ENCODE results near the gene GSC2. TPM values are rescaled to one million over a fixed set of nuclear protein-coding genes. Genes with fewer than 3 reads are reported as not detected.

Gene GSC2
- total RNA-seq, 1 donor from 2014 or later, result not detected

DNA sequence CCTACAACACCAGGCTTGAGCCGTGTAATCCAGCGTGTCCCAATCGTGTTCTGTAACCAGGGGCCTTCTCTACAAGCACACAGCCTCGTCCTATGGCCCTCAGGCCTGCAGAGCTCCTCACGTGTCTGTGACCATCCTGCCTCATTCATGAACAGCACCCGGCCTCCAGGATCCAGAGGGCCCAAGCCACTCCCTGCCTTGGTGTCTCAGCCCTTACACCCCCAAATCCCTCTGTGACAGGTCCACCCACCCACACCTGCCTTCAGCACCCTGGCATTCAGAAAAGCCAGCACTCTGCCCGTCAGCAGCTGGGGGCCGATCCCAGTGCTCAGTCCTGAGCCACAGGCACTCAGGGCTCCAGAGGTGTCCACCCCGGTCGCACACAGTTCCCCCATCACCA lies 13.2 kb downstream of the GSC2 start:
- no peak for DNase-seq (ENCODE audit: extremely low read depth, low read depth, low spot score)

DNA sequence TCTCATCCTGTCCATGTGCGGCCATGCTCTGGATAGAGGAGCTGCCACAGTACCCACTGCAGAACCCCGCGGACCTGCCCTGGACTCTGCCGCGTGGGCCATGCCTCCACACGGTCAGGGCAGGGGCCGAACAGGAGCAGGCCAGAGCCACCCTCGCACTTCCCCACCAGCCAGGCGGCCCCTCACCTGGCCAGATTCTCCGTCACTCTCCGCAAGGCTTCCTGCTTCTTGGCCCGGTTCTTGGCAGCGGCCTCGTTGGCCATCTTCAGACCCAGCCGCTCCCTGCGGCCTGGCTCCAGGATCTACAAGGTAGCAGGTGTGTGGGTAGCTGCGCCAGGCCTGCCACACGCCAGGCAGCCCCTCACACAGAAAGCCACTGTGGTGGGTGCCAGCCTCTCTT lies 15.2 kb downstream of the GSC2 start:
- DNase-seq (ENCODE audit: extremely low read depth, low read depth, low spot score), result no peak

DNA sequence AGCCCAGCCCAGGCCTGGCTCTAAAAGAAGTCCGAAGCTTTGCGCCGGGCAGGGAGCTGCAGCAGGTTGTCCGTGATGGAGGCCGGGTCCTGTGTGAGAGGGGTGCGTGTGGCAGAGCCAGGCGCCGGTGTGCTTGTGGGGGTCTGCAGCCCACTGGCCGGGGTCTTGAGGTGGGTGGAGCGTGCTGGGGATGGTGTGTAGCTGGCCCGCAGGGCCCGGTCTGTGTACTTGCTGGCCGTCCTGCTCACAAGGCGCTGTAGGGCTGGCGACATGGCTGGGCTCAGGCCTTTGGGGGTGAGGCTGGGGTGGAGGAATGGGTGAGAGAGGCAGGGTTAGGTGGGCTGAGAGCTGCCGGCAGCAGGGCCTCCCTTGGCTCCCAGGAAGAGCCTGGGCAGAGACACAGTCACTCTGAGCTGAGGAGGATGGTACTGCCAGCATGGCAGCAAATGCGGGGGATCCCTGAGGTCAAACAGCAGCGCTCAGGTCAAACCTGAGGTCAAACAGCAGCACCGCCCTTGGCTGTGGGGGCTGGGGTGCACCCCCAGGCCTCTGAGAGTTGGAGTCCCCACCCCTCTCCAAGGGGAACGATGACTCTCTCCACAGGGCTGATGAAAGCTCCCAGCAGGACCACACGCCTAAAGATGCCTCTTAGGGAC lies 15.8 kb downstream of the GSC2 start:
- DNase-seq (ENCODE audit: extremely low read depth, low read depth, low spot score), result no peak

DNA sequence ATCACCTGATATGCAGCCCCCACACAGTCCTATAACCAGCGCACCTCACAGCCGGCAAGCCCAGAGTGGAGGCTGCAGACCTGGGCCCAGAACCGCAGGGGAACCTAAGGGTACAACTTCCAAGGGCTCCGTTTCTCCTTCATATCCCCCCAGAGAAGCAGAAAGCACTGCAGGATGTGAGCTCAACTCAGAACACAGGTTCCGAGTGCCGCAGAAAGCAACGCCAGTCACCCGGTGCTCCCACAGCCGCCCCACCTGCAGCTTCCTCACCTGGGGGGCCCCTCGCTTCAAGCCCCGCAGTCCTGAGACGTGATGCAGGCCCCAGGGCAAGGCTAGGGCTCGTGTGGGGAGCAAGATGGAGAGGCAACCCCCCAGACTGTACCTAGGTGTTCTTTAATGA lies 16.5 kb downstream of the GSC2 start:
- no peak for DNase-seq (ENCODE audit: extremely low read depth, low read depth, low spot score)

DNA sequence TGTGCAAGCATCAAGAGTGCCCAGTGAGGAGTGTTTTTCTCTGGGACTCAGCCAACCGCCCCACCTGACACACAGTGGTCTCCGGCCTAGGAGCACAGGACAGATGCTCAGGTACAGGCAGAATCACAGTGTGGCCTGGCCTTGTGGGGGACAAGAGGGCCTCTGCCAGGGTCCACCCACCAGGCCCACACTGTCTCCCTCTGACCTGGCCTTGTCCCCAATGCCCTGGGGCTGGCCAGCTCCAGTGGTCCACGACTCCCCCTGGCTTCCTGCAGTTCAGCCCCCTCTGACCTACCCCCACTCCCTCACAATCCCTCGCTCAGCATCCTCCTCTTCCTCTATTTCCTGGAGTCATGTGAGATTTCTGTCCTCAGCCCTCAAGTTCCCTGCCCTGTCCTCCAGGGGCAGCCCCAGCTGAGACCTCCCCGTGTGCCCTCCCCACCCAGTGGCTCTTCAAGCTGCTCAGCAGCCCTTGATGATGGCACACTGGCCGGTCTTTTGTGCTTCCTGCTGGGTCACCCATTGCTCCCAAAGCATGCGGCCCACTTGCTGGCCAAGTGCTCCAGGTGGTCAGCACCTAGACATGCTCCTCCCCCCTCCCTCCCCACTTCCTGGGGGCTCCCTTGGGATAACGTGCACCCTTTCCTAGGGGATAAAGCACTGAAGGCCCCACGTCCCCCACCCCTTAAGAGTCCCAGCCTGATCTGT lies 17.2 kb downstream of the GSC2 start:
- DNase-seq (ENCODE audit: extremely low read depth, low read depth, low spot score), result no peak

DNA sequence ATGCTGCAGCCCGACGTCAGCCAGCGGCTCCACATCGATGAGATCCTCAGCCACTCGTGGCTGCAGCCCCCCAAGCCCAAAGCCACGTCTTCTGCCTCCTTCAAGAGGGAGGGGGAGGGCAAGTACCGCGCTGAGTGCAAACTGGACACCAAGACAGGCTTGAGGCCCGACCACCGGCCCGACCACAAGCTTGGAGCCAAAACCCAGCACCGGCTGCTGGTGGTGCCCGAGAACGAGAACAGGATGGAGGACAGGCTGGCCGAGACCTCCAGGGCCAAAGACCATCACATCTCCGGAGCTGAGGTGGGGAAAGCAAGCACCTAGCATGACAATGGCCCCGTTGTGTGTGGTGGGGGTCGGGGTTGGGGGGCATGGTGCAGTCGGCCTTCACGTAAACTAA lies 17.9 kb downstream of the GSC2 start:
- no peak for DNase-seq (ENCODE audit: extremely low read depth, low read depth, low spot score)

DNA sequence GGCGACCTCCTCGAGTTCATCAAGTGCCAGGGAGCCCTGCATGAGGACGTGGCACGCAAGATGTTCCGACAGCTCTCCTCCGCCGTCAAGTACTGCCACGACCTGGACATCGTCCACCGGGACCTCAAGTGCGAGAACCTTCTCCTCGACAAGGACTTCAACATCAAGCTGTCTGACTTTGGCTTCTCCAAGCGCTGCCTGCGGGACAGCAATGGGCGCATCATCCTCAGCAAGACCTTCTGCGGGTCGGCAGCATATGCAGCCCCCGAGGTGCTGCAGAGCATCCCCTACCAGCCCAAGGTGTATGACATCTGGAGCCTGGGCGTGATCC lies 18.4 kb downstream of the GSC2 start:
- DNase-seq (ENCODE audit: extremely low read depth, low read depth, low spot score), result no peak

DNA sequence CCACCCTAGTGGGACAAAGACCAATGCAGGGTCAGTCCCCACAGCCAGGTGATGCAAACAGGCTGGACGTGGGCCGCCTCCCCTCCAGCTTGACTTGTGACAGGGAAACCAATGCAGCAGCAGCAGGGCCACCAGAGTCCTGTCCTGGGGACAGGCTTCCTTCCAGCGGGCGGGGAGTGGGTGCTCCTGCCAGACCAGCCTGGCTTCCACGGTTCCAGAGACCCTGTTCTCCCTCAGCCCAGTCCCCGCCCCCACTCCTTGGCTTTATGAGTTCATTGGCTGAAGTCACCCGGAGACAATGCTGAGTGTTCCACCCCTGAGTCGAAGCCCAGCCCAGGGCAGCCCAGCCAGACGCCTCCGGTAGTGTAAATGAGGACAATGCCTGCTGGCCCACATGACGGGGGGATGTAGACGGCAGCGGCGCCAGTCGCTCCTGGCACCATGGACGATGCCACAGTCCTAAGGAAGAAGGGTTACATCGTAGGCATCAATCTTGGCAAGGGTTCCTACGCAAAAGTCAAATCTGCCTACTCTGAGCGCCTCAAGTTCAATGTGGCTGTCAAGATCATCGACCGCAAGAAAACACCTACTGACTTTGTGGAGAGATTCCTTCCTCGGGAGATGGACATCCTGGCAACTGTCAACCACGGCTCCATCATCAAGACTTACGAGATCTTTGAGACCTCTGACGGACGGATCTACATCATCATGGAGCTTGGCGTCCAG lies 19.0 kb downstream of the GSC2 start, which contains the start of gene TSSK2:
TSSK2 (plus strand) TSS at position 350 of the 726 bp plus-strand sequence; CDS start at position 442, 92 bp downstream.
- no peak for DNase-seq (ENCODE audit: extremely low read depth, low read depth, low spot score)

DNA sequence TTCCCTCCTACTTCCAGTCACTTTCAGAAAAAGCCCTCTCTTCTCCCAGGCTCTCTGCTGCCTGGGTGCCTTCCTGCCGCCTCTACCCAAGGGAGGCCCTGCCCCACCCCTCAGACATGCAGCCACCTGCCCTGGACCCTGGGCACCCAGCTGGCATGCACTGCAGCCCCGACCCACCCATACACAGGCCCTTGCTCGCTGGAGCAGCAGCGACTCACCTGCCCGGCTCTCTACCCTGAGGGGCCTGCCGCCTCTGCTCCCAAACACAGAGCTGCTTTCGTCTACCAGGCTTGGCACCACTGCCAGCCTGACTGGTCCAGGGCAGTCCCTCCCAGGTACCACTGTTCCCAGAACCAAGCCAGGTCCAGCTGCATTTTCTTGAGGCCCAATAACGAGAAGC lies 20.2 kb downstream of the GSC2 start:
- DNase-seq (ENCODE audit: extremely low read depth, low read depth, low spot score), result no peak

DNA sequence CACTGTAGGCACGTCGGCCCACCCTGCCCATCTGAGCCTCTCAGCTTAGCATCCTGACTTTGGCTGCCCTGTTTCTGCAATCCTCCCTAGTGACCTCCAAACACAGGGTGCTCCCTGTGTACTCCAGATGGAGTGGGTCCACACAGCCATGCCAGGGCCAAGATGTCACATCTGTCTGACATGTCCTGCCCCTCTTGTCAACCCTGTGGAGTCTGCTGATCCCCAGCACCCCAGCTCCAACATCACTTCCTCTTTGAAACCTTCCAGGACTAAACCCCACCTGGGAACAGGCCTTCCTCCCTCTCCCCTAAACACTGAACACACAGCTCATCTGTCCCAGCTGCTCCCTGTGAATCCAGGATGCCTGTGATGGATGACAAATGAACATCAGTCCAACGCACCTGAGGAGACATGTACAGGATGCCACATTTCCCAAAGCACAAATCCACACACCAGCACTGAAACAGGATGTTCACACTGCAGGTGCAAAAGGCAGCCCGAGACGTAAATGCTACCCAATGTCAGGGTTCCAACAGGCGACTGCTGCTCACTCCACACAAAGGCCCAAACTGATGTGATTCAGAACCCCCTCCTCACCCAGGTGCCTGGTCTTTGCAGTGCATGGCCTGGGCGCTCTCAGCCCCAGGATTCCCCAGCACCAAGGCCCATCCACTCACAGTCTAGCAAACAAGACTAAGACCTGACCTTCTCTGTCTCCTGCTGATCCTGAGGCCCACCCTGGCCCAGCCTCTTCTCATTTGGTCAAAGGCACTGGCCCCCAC lies 21.0 kb downstream of the GSC2 start:
- DNase-seq (ENCODE audit: extremely low read depth, low read depth, low spot score), result no peak

DNA sequence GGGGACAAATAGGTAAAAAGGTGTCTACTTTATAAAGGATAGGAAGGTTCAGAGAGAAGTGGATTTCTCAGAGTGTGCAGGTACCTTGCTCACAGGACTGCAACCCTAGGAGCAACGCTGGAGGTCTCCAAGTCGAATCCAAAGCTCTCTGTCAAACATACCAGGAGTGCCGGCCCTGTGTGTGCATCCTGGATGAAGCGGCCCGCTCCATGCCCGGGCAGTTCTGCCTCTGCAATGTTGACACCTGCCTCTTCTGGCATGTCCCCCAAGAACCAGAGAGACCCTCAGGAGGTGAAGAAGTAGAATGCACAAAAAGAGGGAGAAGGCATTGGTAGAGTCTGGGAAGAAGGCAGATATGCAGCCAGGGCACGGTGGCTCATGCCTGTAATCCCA lies 22.1 kb downstream of the GSC2 start:
- no peak for DNase-seq (ENCODE audit: extremely low read depth, low read depth, low spot score)

DNA sequence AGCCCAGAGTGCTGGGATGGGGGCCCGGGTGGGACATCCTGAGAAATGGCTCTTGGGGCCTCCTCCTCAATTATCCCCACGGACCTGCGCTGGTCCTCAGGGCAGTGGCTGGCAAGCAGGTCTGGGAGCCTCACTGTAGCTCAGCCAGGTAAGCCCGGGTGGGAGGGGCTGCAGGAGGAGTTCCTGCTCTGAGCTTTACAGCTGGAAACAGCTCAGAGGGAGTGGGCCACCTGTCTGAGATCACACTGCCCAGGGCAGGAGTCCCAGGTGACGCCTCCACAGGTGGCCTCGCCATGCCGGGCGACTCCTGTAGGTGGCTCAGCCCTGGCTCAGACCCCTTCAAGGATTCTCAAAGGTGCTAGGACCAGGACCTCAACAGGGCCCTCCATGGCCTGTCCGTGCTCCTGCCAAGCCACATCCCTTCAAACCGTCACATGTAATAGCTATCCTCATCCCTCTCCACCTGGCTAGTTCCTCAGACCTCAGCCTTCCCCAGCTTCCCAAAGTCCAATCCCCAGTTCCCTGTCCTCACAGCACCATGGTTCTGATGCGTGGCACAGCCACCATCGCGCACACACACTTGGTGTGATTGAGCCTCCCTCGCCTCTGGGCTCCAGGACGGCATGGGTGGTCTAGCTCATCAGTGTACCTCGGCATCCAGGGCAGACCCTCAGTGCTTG lies 22.6 kb downstream of the GSC2 start:
- DNase-seq (ENCODE audit: extremely low read depth, low read depth, low spot score), result no peak

DNA sequence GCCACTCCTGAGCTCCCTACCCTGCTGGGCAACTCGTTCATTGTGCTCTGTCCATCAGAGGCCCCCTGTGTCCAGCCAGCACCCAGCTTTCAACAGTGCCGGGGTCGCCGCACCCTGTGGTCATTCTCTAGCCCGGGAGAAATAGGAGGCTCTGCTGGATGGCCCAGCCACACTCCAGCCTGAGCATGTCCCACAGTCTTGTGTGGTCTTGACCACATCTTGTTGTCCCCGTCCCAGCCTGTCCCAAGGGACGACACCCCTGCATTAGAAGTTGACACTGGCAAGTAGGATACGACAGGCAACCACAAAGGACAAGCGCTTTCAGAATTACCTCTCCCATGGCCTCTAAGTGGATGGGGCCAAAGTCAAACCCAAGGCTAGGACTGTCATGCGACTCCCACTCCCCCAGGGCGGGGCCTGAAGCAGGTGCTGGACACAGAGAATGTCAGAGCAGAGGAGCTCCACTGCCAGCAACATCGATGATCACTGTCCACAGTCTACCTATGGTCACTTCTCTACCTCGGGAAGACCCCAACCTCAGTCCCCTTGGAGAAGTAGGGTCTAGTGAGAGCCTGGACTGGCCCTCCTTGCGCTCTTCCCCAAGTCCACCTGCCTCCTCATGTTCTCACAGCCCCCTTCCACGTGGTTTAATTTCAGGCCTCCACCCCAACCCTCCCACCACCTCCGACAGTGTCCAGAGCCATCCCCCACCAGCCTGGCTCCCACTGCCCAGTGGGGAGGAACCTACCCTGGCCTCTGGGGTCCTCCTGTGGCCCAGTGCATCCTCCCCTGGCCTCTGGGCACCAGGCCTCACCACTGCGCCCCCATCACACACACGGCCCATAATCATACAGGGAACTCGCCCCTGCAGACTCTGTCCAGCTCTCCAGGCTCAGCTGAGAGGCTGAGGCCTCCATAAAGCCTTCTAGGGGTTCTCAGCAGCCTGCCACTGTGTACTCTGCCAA lies 23.5 kb downstream of the GSC2 start:
- no peak for DNase-seq (ENCODE audit: extremely low read depth, low read depth, low spot score)

DNA sequence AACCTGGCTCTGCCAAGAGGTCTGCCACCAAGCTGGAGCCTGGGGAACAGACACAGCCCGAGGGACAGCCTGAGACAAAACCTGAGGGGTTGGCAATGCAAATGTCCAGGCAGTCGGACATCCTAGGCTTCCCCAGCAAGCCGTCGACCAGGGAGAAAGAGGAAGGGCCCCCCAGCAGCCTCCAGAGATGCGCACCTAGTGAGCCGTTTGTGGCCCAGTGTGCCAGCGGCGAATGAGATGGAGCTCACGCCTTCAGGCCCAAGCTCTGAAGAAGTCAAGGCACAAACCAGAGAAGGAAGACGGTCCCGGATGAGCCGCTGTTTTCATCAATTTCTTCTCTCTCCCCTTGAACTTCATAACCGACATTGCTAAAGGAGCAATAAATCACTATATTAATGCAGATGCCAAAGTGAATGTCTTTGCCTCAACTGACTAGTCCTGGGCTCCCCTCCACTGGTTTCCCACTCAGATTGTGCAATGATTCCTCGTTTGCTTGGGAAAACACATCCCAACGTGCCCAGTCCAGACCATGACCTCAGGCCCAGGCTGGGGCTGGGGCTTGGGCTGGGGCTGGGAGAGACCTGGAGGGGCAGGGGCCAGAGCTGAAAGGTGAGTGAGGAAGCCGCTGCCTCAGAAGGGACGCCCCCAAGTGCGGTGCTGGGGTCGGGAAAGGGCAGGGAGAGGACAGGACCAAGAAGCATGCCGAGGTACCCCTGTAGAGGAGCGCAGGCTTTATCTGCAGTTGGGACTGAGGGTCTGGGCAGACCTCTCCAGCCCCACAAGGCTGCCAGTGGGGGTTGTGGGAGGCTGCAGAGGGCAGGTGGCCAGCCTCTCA lies 24.4 kb downstream of the GSC2 start:
- no peak for DNase-seq (ENCODE audit: extremely low read depth, low read depth, low spot score)

DNA sequence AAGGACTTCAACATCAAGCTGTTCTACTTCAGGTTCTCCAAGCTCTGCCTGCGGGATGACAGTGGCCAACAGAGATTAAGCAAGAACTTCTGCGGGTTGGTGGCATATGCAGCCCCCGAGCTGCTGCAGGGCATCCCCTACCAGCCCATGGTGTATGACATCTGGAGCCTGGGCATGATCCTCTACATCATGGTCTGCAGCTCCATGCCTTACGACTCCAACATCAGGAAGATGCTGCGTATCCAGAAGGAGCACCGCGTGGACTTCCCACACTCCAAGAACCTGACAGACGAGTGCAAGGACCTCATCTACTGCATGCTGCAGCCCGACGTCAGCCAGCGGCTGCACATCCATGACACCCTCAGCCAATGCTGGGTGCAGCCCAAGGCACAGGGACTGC lies 25.1 kb downstream of the GSC2 start:
- no peak for DNase-seq (ENCODE audit: extremely low read depth, low read depth, low spot score)

DNA sequence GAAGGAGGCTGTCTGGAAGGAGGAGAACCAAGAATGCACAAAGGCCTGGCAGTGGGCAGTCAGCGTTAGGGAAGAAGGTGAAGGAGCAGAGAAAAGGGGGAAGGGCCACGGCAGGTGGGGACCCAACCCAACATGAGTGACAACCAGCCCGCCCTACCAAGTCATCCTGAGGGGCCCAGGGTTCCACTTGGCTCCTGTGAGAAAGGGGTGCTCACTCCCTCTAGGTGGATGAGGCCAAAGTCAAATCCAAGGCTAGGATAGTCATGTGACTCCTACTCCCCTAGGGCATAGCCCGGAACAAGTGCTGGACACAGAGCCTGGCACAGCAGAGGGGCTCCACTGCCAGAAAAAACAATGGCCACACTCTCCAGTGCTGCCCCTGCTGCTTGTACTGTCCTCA lies 25.7 kb downstream of the GSC2 start:
- no peak for DNase-seq (ENCODE audit: extremely low read depth, low read depth, low spot score)

DNA sequence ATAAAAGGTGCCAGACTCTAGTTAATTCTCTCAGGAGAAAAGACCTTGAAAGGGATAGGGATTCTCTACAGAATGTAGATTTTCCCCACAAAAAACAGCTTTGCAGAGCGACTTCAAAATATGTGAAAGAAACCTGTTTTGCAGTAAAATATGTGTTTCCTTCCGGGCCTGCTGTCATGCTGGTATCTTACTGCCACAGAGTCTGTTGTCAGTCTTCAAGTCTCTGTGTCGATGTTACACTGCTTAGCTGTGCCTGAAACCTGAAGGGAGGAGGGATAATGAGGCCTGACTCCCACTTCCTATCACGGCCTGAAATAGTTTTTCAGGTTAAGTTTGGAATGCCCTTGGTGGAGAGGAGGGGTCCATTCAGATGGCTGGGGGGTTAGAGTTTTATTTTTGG lies 26.2 kb downstream of the GSC2 start:
- no peak for DNase-seq (ENCODE audit: extremely low read depth, low read depth, low spot score)

DNA sequence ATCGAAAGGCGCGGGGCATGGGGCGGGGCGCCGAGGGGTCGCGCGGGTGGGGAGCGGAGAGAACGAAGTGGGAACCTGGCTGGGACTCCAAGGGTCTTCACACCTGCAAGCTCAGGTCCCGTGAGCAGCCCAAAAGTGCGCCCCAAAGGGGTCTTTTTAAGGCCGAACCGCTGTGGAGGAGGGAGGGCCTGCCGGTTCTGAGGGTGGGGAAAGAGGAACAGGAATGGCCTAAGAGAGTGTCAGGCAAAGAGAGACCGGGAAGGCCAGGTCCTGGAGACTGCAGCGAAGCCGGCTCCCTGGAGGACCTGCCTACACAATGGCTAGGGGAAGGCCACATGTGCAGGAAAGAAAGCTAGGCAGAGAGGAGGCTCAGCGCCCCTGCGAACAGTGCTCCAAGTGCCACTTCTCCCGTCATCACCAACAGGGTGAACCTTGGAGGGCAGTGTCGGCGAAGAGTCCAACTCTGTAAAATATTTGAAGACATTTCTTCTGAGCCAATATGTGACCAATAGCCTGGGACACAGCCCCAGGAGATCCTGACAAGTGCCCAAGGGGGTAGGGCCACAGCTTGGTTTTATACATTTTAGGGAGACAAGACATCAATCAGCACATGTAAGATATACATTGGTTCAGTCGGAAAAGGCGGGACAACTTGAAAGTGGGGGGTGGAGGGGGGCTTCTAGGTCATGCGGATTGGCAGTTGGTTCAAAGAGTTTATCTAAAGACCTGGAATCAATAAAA lies 27.2 kb downstream of the GSC2 start:
- no peak for DNase-seq (ENCODE audit: extremely low read depth, low read depth, low spot score)
